Endometrium (tissue), 2 donors: ENCODE results near the gene THSD1.
"Not testable (repeated sequence)": the region's sequence is repeated elsewhere in the genome, so short reads cannot be mapped to it uniquely, and the experiment has no call there.

ENCODE experiments used
- FAIRE-seq: peaks from 2 replicates; lab custom pipeline; 2012; peaks lifted over from hg19 to GRCh38; lab: Jason Lieb, UNC
- donor health status: control.
- donor health status: control.

The THSD1 gene

GRCh38 chr13:52408071-52408658, 2.2 kb upstream of the THSD1 start:
- FAIRE-seq, result not testable (repeated sequence)

GRCh38 chr13:52407436-52407835, 1.5 kb upstream of the THSD1 start:
- not testable (repeated sequence) for FAIRE-seq

- no peak for FAIRE-seq
Observed at GRCh38 chr13:52406629-52407028, 657 bp upstream of the THSD1 start.

GRCh38 chr13:52405369-52405766, 604 bp downstream of the THSD1 start:
- FAIRE-seq, result no peak

GRCh38 chr13:52399708-52400107, 6.3 kb downstream of the THSD1 start:
- FAIRE-seq, result no peak

- no peak for FAIRE-seq
Observed at GRCh38 chr13:52399046-52399445, 6.9 kb downstream of the THSD1 start.

GRCh38 chr13:52395704-52396103, 10.3 kb downstream of the THSD1 start:
- no peak for FAIRE-seq

- FAIRE-seq, result no peak
Observed at GRCh38 chr13:52394586-52394985, 11.4 kb downstream of the THSD1 start.

- no peak for FAIRE-seq
Observed at GRCh38 chr13:52393572-52394357, 12.2 kb downstream of the THSD1 start.

- FAIRE-seq, result no peak
Observed at GRCh38 chr13:52387721-52388120, 18.3 kb downstream of the THSD1 start.

GRCh38 chr13:52385870-52386269, 20.1 kb downstream of the THSD1 start:
- no peak for FAIRE-seq

GRCh38 chr13:52383366-52383765, 22.6 kb downstream of the THSD1 start:
- FAIRE-seq, result no peak

GRCh38 chr13:52378312-52378711, 27.7 kb downstream of the THSD1 start:
- FAIRE-seq, result no peak

- FAIRE-seq, result no peak
Observed at GRCh38 chr13:52377898-52378297, 28.1 kb downstream of the THSD1 start.

GRCh38 chr13:52374873-52375411, 31.0 kb downstream of the THSD1 start:
- no peak for FAIRE-seq

- FAIRE-seq, result no peak
Observed at GRCh38 chr13:52374389-52374788, 31.6 kb downstream of the THSD1 start.

- FAIRE-seq, result not testable (repeated sequence)
Observed at GRCh38 chr13:52373277-52373676, 32.7 kb downstream of the THSD1 start.

GRCh38 chr13:52371736-52372247, 34.2 kb downstream of the THSD1 start:
- no peak for FAIRE-seq

GRCh38 chr13:52366291-52366690, 39.7 kb downstream of the THSD1 start:
- no peak for FAIRE-seq

GRCh38 chr13:52362169-52362887, 43.6 kb downstream of the THSD1 start:
- not testable (repeated sequence) for FAIRE-seq

GRCh38 chr13:52361225-52361624, 44.7 kb downstream of the THSD1 start:
- no peak for FAIRE-seq

- FAIRE-seq, result peak; percentile 84
Observed at GRCh38 chr13:52359534-52359933, 46.4 kb downstream of the THSD1 start.

- no peak for FAIRE-seq
Observed at GRCh38 chr13:52356327-52356726, 49.6 kb downstream of the THSD1 start.
